D721Med (cell line): Measurements from ENCODE around the gene PCDH17.

Source experiments
- DNase-seq: peaks from one replicate; pipeline ENCODE4 v3.0.0; 2011; ENCODE audit warnings: low spot score; ENCODE audit not compliant: insufficient read length
- FAIRE-seq: peaks from 2 replicates; lab custom pipeline; 2011; peaks lifted over from hg19 to GRCh38; lab: Jason Lieb, UNC
- TF ChIP-seq, protein P1 (sequence below): IDR thresholded peaks from 2 replicates; pipeline ENCODE4 v1.5.1; 2012; ENCODE audit warnings: mild to moderate bottlenecking, control low read depth; ENCODE audit not compliant: insufficient read depth; ENCODE audit errors: missing control alignments

Gene PCDH17

DNA sequence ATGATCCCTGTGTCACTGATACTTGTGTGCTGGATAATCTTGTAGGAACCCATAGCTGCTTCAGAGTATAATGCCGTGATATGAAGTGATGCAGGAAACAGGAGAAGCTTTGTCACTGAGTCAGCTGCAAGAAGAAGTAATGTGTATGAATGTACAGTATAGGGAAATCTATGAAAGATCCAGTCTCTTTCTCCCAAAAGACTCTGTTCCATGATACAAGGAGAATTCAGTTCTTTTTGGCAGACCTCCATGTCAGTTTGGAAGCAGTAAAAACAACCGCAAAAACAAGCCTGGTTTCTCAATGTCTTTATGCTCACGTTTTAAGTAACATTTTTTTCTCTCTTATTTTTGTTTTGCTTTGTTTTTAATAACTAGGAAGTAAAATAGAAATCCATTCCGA, 33.9 kb downstream of the PCDH17 start:
- TF ChIP-seq, protein P1, sequence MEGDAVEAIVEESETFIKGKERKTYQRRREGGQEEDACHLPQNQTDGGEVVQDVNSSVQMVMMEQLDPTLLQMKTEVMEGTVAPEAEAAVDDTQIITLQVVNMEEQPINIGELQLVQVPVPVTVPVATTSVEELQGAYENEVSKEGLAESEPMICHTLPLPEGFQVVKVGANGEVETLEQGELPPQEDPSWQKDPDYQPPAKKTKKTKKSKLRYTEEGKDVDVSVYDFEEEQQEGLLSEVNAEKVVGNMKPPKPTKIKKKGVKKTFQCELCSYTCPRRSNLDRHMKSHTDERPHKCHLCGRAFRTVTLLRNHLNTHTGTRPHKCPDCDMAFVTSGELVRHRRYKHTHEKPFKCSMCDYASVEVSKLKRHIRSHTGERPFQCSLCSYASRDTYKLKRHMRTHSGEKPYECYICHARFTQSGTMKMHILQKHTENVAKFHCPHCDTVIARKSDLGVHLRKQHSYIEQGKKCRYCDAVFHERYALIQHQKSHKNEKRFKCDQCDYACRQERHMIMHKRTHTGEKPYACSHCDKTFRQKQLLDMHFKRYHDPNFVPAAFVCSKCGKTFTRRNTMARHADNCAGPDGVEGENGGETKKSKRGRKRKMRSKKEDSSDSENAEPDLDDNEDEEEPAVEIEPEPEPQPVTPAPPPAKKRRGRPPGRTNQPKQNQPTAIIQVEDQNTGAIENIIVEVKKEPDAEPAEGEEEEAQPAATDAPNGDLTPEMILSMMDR = no peak
- FAIRE-seq = no peak
- DNase-seq = no peak

DNA sequence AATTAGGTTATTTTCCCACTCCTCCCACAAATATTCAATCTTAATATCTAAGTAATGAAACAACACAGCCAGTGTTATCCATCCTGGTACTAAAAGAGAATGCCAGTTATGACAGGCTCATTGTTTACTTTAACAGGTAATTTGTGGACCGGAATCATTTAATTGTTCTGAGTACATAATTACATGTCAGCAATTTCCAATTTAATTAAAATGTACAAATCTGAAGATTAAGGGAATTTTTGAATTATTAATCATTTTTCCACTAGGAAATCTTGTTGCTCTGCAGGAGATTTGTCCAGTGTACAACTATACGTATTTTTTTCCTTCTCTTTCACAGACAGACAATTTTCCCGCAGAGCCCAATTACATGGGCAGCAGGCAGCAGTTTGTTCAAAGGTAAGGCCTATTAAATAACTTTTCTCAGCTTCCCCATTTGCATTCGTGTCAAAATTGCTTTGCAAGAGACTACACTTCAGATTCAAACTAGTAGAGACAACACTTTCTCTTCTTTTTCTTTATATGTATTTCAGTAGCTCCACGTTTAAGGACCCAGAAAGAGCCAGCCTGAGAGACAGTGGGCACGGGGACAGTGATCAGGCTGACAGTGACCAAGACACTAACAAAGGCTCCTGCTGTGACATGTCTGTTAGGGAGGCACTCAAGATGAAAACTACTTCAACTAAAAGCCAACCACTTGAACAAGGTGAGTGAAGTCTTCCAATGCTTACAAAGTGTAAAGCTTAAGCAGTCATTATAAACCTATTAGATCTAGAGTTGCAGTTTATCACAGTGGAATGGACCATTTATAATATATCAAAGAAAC, 34.8 kb downstream of the PCDH17 start:
- FAIRE-seq (no peak), DNase-seq (no peak)
- TF ChIP-seq, protein P1 = no peak

DNA sequence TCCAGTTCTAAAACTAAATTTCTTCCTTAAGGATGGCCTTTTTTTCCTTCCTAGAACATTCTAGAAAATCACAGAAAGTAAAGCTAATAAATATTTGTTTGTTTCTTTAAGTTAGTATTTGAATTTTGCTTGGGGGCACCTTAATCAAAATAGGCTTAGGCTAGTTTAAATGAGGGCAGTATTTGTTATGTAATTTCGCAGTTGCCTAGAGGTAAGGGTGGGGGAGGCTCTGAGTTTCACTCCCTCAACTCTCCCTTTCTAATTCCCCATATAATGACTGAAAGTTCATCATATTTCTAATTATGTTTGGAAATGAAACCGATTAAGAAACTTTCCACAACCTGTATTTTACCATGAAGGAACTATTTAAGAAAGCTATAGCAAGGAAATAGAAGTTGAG, 40.6 kb downstream of the PCDH17 start:
- FAIRE-seq = no peak
- no peak for DNase-seq
- TF ChIP-seq, protein P1 = no peak

DNA sequence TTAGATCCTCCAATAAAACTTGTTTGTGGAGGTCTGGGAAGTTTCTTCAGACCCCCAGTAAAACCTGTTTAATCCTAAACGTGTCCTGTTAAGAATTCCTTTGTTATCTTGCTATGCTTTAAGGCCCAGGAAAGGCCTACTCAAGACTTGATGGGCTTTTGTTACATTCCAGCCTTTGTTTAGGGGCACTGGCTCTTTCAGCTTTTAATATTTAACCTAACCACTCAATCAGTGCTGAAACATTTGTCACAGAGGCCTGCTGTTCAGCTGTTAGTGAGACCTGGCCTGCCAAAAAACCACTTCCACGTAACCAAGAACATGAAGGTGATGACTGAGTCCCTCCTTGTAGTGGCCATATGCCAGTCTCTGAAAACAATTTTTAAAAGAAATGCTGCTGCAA, 41.7 kb downstream of the PCDH17 start:
- DNase-seq = no peak
- TF ChIP-seq, protein P1 = no peak
- FAIRE-seq = no peak

DNA sequence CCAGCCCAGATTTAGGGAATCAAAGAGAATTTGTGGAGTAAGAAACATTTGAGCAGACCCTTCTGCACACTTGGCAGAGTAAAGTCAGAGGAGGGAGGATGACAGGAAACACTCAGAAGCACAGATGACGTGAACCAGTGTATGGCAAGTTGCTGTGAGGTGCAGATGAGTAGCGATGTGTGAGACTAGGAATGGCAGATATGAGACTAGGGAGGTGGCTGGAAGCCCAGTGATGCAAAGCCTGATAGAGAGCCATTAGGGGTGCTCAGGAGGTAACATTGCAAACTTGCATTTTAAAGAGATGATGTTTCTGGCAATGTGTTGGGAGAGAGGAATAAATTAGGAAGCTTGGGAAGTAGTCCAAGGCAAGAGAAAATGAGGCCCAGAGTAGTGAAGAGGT, 44.0 kb downstream of the PCDH17 start:
- FAIRE-seq (no peak), DNase-seq (no peak)
- TF ChIP-seq, protein P1 = no peak

DNA sequence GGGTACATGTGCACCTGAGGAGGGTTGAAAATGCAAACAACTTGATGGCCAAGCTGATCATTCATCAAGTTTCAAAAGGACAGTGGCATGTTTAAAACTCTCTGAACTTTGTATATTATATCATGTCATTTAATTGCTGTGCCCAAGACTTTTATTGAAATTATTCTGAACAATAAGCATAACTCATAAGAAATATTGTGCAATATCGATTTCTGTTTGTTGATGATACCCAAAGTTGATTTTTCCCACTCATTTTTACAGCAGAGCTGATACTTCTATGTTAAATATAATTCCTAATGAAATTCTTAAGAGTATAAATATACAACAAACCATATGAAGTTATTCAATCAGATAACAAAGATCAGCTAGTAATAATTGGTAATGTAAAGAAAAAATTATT, 49.1 kb downstream of the PCDH17 start:
- DNase-seq (no peak), FAIRE-seq (no peak)
- TF ChIP-seq, protein P1 = no peak

DNA sequence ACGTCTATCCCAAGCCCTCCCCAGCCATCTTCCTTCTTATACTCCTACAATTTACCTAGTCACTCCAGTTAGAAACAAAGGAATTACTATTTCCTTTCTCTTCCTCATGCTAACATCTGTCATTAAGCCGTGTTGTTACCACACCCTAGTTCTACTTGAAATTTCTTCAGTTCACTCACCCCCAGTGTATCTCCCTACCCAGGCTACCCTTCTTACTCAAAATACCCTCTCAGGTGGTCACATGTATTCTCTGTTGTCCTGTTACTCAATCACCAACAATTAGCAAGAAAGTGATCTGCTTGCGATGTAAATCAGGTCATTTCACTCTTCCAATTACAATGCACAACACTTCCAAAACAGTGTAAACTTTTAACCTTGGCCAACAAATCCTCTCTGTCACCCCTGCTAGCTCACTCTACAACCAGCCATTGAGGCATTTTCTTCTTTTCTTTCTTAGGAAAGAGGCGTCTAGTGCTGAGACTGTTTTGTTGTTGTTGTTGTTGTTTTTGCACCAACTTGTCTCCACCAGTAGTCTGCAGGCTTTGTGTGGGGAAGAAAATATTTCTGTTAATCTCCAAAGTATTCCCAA, 50.7 kb downstream of the PCDH17 start:
- FAIRE-seq (no peak), DNase-seq (no peak)
- TF ChIP-seq, protein P1 = no peak
